ENCODE measurements around the gene HTRA3. TPM values are rescaled to one million over a fixed set of nuclear protein-coding genes. Genes with fewer than 3 reads are reported as not detected.

Gene HTRA3
- total and polyA plus RNA-seq, 2 experiments from 2014 or later: 3.2 to 5.2 TPM

GRCh38 chr4:8324640-8325239 is 55.2 kb downstream of the HTRA3 start:
- H3K4me2 ChIP-seq (ENCODE audit: unreplicated experiment): no peak overlapping the region
- H3K9me2 ChIP-seq (ENCODE audit: insufficient read depth): no peaks in the 10 kb centered on the region
- TF ChIP-seq EZH2phosphoT487 (IDR thresholded peaks at IDR 0.05; ENCODE audit: insufficient read depth, low read depth): no peak
- no peak for TF ChIP-seq EZH2 (IDR thresholded peaks at IDR 0.05; ENCODE audit: insufficient read depth, poor library complexity, severe bottlenecking)
- no peak overlapping the region for H3K27ac ChIP-seq
- 62% methylated on average over 6 of the region's 6 CpGs for WGBS, 2 experiments (ENCODE audit: low coverage in 1 of 2, low lambda C conversion rate in 2 of 2, missing lambda C conversion rate in 2 of 2)
- H3K27me3 ChIP-seq (replicated peaks; ENCODE audit: insufficient read depth): no peaks in the 10 kb centered on the region
- no peak overlapping the region for H3K9ac ChIP-seq
- peaks cover 11% of the 10 kb centered on the region for H3K4me1 ChIP-seq (ENCODE audit: insufficient read depth)
- no peaks in the 10 kb centered on the region for H3K79me2 ChIP-seq (ENCODE audit: insufficient read depth)
- peak; percentile 66 for DNase-seq
- no peaks in the 10 kb centered on the region for H3K9me3 ChIP-seq (ENCODE audit: low read depth)
- H3K36me3 ChIP-seq (ENCODE audit: low read depth): no peaks in the 10 kb centered on the region
- H4K20me1 ChIP-seq (ENCODE audit: insufficient read depth): no peaks in the 10 kb centered on the region
- no peaks in the 10 kb centered on the region for H3F3A ChIP-seq (ENCODE audit: insufficient read depth)
- no peak overlapping the region for H2AFZ ChIP-seq
- in situ Hi-C loops (cut with MboI): no loop called here
- no peak overlapping the region for H3K4me3 ChIP-seq

GRCh38 chr4:8325291-8325973 is 55.9 kb downstream of the HTRA3 start:
- Histone ChIP-seq H3K9me3 (ENCODE audit: low read depth) (no peaks in the 10 kb centered on the region), H3K36me3 (ENCODE audit: low read depth) (no peaks in the 10 kb centered on the region), H2AFZ (no peak overlapping the region), H4K20me1 (ENCODE audit: insufficient read depth) (no peaks in the 10 kb centered on the region), H3K4me3 (no peak overlapping the region), H3K9ac (no peak overlapping the region), H3K9me2 (ENCODE audit: insufficient read depth) (no peaks in the 10 kb centered on the region), H3K27me3 (replicated peaks; ENCODE audit: insufficient read depth) (no peaks in the 10 kb centered on the region), H3F3A (ENCODE audit: insufficient read depth) (no peaks in the 10 kb centered on the region), H3K4me2 (ENCODE audit: unreplicated experiment) (no peak overlapping the region), H3K4me1 (ENCODE audit: insufficient read depth) (peaks cover 11% of the 10 kb centered on the region), H3K27ac (no peak overlapping the region), H3K79me2 (ENCODE audit: insufficient read depth) (no peaks in the 10 kb centered on the region)
- TF ChIP-seq EZH2 (IDR thresholded peaks at IDR 0.05; ENCODE audit: insufficient read depth, poor library complexity, severe bottlenecking): no peak
- no peak for TF ChIP-seq EZH2phosphoT487 (IDR thresholded peaks at IDR 0.05; ENCODE audit: insufficient read depth, low read depth)
- 56 to 63% methylated on average over 8 of the region's 8 CpGs for WGBS, 2 experiments (ENCODE audit: low coverage in 1 of 2, low lambda C conversion rate in 2 of 2, missing lambda C conversion rate in 2 of 2)
- in situ Hi-C loops (cut with MboI): no loop called here
- peak; percentile 40 for DNase-seq

- DNase-seq: no peak
- Histone ChIP-seq H3K4me2 (ENCODE audit: unreplicated experiment) (no peak overlapping the region), H3K27ac (no peak overlapping the region), H3K9me3 (ENCODE audit: low read depth) (no peaks in the 10 kb centered on the region), H3K27me3 (replicated peaks; ENCODE audit: insufficient read depth) (no peaks in the 10 kb centered on the region), H3K36me3 (ENCODE audit: low read depth) (no peaks in the 10 kb centered on the region), H3K9me2 (ENCODE audit: insufficient read depth) (no peaks in the 10 kb centered on the region), H3F3A (ENCODE audit: insufficient read depth) (no peaks in the 10 kb centered on the region), H2AFZ (no peak overlapping the region), H3K9ac (no peak overlapping the region), H4K20me1 (ENCODE audit: insufficient read depth) (no peaks in the 10 kb centered on the region), H3K4me1 (ENCODE audit: insufficient read depth) (peaks cover 11% of the 10 kb centered on the region), H3K79me2 (ENCODE audit: insufficient read depth) (no peaks in the 10 kb centered on the region), H3K4me3 (no peak overlapping the region)
- TF ChIP-seq EZH2phosphoT487 (IDR thresholded peaks at IDR 0.05; ENCODE audit: insufficient read depth, low read depth): no peak
- no peak for TF ChIP-seq EZH2 (IDR thresholded peaks at IDR 0.05; ENCODE audit: insufficient read depth, poor library complexity, severe bottlenecking)
- in situ Hi-C loops (cut with MboI): no loop called here
Measured at GRCh38 chr4:8326206-8326605, 56.7 kb downstream of the HTRA3 start.

- H3K9me3 ChIP-seq (ENCODE audit: low read depth): no peaks in the 10 kb centered on the region
- H3K4me3 ChIP-seq: no peak overlapping the region
- H2AFZ ChIP-seq: no peak overlapping the region
- TF ChIP-seq EZH2phosphoT487 (IDR thresholded peaks at IDR 0.05; ENCODE audit: insufficient read depth, low read depth) (no peak), EZH2 (IDR thresholded peaks at IDR 0.05; ENCODE audit: insufficient read depth, poor library complexity, severe bottlenecking) (no peak)
- H4K20me1 ChIP-seq (ENCODE audit: insufficient read depth): no peaks in the 10 kb centered on the region
- H3K9me2 ChIP-seq (ENCODE audit: insufficient read depth): no peaks in the 10 kb centered on the region
- WGBS, 2 experiments (ENCODE audit: low coverage in 1 of 2, low lambda C conversion rate in 2 of 2, missing lambda C conversion rate in 2 of 2): 87 to 88% methylated on average over 3 of the region's 3 CpGs
- no peaks in the 10 kb centered on the region for H3K36me3 ChIP-seq (ENCODE audit: low read depth)
- no peak overlapping the region for H3K27ac ChIP-seq
- in situ Hi-C loops (cut with MboI): no loop called here
- H3K79me2 ChIP-seq (ENCODE audit: insufficient read depth): no peaks in the 10 kb centered on the region
- no peak overlapping the region for H3K4me2 ChIP-seq (ENCODE audit: unreplicated experiment)
- H3K4me1 ChIP-seq (ENCODE audit: insufficient read depth): peaks cover 11% of the 10 kb centered on the region
- DNase-seq: no peak
- no peaks in the 10 kb centered on the region for H3F3A ChIP-seq (ENCODE audit: insufficient read depth)
- no peak overlapping the region for H3K9ac ChIP-seq
- no peaks in the 10 kb centered on the region for H3K27me3 ChIP-seq (replicated peaks; ENCODE audit: insufficient read depth)
Measured at GRCh38 chr4:8328456-8328855, 58.9 kb downstream of the HTRA3 start.

Measured in GM23248 (cell line).